WTC11 (cell line): ENCODE data around the gene MKS1.

Experiments
- ARID4B ChIP-seq: sonication (generic); formaldehyde crosslinking; IDR thresholded peaks from 2 replicates; pipeline ENCODE4 v1.8.0; 2023; ENCODE audit warnings: missing genetic modification reagents, mild to moderate bottlenecking, borderline replicate concordance
- ATF3 ChIP-seq: sonication (generic); formaldehyde crosslinking; conservative IDR thresholded peaks from 2 replicates; pipeline ENCODE4 v1.8.1; 2022; ENCODE audit warnings: mild to moderate bottlenecking, missing genetic modification reagents
- CTCF ChIP-seq: fragments of 200-600 bp; IDR thresholded peaks from 2 replicates; pipeline ENCODE4 v1.8.0; 2022; ENCODE audit warnings: antibody characterized with exemption
- E2F1 ChIP-seq: sonication (generic); formaldehyde crosslinking; IDR thresholded peaks from 2 replicates; pipeline ENCODE4 v1.8.0; 2022; ENCODE audit warnings: mild to moderate bottlenecking, missing genetic modification reagents
- HMGXB4 ChIP-seq: sonication (generic); formaldehyde crosslinking; IDR thresholded peaks from 2 replicates; pipeline ENCODE4 v1.8.1; 2023; ENCODE audit warnings: mild to moderate bottlenecking, moderate library complexity, missing genetic modification reagents
- IRF2 ChIP-seq: sonication (generic); formaldehyde crosslinking; IDR thresholded peaks from 2 replicates; pipeline ENCODE4 v1.8.0; 2022; ENCODE audit warnings: low read depth, missing genetic modification reagents, borderline replicate concordance
- NR2C2 ChIP-seq: sonication (generic); formaldehyde crosslinking; IDR thresholded peaks from 2 replicates; pipeline ENCODE4 v1.8.0; 2022; ENCODE audit warnings: mild to moderate bottlenecking, missing genetic modification reagents
- ZBTB21 ChIP-seq: sonication (generic); formaldehyde crosslinking; IDR thresholded peaks from 2 replicates; pipeline ENCODE4 v1.8.1; 2023; ENCODE audit warnings: mild to moderate bottlenecking, missing genetic modification reagents, borderline replicate concordance
- ZNF138 ChIP-seq: sonication (generic); formaldehyde crosslinking; conservative IDR thresholded peaks from 2 replicates; pipeline ENCODE4 v1.8.1; 2022; ENCODE audit warnings: mild to moderate bottlenecking, moderate library complexity, missing genetic modification reagents
- ZNF263 ChIP-seq: sonication (generic); formaldehyde crosslinking; IDR thresholded peaks from 2 replicates; pipeline ENCODE4 v1.8.1; 2022; ENCODE audit warnings: low read depth, mild to moderate bottlenecking, moderate library complexity, missing genetic modification reagents
- ZNF425 ChIP-seq: fragments of 250-450 bp; sonication (Bioruptor Pico); conservative IDR thresholded peaks from 2 replicates; pipeline ENCODE4 v1.9.0; 2021; ENCODE audit warnings: mild to moderate bottlenecking

- no peak for TF ChIP-seq HMGXB4 (CRISPR knock-in tag)
- no peak for TF ChIP-seq CTCF
- TF ChIP-seq ATF3 (CRISPR knock-in tag): no peak
- TF ChIP-seq ZBTB21 (CRISPR knock-in tag): no peak
- TF ChIP-seq ZNF138 (CRISPR knock-in tag): no peak
- TF ChIP-seq ARID4B (CRISPR knock-in tag): no peak
- TF ChIP-seq IRF2 (CRISPR knock-in tag): no peak
- TF ChIP-seq ZNF425 (CRISPR knock-in tag): no peak
- TF ChIP-seq NR2C2 (CRISPR knock-in tag): no peak
- no peak for TF ChIP-seq E2F1 (CRISPR knock-in tag)
- no peak for TF ChIP-seq ZNF263 (CRISPR knock-in tag)
These were observed 16.8 kb upstream of the MKS1 start for GRCh38 chr17:58235821-58236220.
